Measurements from ENCODE around the gene ABCC4. TPM values are rescaled to one million over a fixed set of nuclear protein-coding genes. Genes with fewer than 3 reads are reported as not detected.
A peak's percentile ranks its signal among the peaks of the same experiment; 100 is the strongest.

ABCC4 gene
- total RNA-seq, 2 donors from 2014 or later: 2.8 to 12.2 TPM

- no peak overlapping the region for H3K27ac ChIP-seq
- DNase-seq (ENCODE audit: low spot score) (no peak), ATAC-seq (ENCODE audit: insufficient number of reproducible peaks, low FRiP score, low read depth) (no peak)
- H3K4me3 ChIP-seq: no peak overlapping the region
- TF ChIP-seq, protein P1, sequence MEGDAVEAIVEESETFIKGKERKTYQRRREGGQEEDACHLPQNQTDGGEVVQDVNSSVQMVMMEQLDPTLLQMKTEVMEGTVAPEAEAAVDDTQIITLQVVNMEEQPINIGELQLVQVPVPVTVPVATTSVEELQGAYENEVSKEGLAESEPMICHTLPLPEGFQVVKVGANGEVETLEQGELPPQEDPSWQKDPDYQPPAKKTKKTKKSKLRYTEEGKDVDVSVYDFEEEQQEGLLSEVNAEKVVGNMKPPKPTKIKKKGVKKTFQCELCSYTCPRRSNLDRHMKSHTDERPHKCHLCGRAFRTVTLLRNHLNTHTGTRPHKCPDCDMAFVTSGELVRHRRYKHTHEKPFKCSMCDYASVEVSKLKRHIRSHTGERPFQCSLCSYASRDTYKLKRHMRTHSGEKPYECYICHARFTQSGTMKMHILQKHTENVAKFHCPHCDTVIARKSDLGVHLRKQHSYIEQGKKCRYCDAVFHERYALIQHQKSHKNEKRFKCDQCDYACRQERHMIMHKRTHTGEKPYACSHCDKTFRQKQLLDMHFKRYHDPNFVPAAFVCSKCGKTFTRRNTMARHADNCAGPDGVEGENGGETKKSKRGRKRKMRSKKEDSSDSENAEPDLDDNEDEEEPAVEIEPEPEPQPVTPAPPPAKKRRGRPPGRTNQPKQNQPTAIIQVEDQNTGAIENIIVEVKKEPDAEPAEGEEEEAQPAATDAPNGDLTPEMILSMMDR (IDR thresholded peaks at IDR 0.05): no peak
- H3K9me3 ChIP-seq: no peaks in the 10 kb centered on the region
- H3K36me3 ChIP-seq: no peaks in the 10 kb centered on the region
- H3K27me3 ChIP-seq (replicated peaks; ENCODE audit: insufficient read depth): no peaks in the 10 kb centered on the region
- no peaks in the 10 kb centered on the region for H3K4me1 ChIP-seq (ENCODE audit: control insufficient read depth in 1 of 2, low read depth in 2 of 2)
Measured at GRCh38 chr13:95315752-95316151, 14.5 kb upstream of the ABCC4 start.

DNA sequence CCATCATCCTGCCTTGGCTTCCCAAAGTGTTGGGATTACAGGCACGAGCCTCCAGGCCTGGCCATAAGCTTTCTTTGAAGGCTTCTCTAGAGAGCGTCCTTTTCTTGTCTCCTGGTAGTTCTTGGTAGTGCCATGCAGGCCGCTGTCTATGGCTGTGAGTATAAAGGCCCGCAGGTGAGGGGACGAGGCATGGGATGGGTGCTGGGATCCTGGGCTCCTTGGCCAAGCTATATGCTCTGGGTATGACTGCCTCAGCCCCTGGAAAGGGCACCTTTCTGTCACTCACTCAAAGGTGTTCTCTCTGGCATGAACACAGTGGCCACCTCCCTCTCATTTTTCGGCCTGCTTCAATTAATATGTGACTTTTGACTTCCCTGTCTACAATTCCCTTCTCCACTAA, 6.3 kb upstream of the ABCC4 start:
- Histone ChIP-seq H3K36me3 (no peaks in the 10 kb centered on the region), H3K4me1 (ENCODE audit: control insufficient read depth in 1 of 2, low read depth in 2 of 2) (no peaks in the 10 kb centered on the region), H3K4me3 (no peak overlapping the region), H3K9me3 (no peaks in the 10 kb centered on the region), H3K27me3 (replicated peaks; ENCODE audit: insufficient read depth) (no peaks in the 10 kb centered on the region), H3K27ac (no peak overlapping the region)
- TF ChIP-seq, protein P1 (IDR thresholded peaks at IDR 0.05): no peak
- DNase-seq (ENCODE audit: low spot score) (no peak), ATAC-seq (ENCODE audit: insufficient number of reproducible peaks, low FRiP score, low read depth) (no peak)

GRCh38 chr13:95304453-95304852, 3.2 kb upstream of the ABCC4 start:
- Histone ChIP-seq H3K9me3 (no peaks in the 10 kb centered on the region), H3K4me1 (ENCODE audit: control insufficient read depth in 1 of 2, low read depth in 2 of 2) (peaks cover 0 to 11% of the 10 kb centered on the region in 2 donors), H3K27me3 (replicated peaks; ENCODE audit: insufficient read depth) (no peaks in the 10 kb centered on the region), H3K27ac (no peak overlapping the region), H3K36me3 (no peaks in the 10 kb centered on the region), H3K4me3 (no peak overlapping the region)
- TF ChIP-seq, protein P1 (IDR thresholded peaks at IDR 0.05): no peak
- no peak for ATAC-seq (ENCODE audit: insufficient number of reproducible peaks, low FRiP score, low read depth)
- DNase-seq (ENCODE audit: low spot score): no peak

DNA sequence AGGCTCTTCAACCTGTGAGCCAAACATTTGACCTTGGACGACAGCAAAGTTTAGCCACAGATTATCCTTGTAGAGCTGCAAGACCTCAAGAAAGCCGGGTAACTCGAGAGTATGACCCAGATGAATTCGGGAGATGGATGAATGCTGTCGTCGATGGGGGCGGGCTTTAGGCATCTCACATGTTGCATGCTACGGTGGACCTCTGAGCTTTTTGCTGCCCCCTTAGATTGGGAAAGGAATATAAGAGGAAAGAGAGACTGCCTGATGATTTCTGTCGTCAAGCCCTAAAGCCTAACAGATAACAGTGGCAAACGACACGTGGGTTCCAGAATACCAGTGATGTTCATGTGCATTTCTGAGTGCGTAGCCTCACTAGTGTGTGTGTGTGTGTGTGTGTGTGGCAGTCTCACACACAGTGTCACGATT, 730 bp upstream of the ABCC4 start:
- Histone ChIP-seq H3K4me1 (ENCODE audit: control insufficient read depth in 1 of 2, low read depth in 2 of 2) (peaks cover 0 to 18% of the 10 kb centered on the region in 2 donors), H3K4me3 (peak overlapping the region; percentile 95), H3K27ac (peak overlapping the region in 1 of 2 donors; percentile 5), H3K36me3 (no peaks in the 10 kb centered on the region), H3K27me3 (replicated peaks; ENCODE audit: insufficient read depth) (no peaks in the 10 kb centered on the region), H3K9me3 (no peaks in the 10 kb centered on the region)
- no peak for ATAC-seq (ENCODE audit: insufficient number of reproducible peaks, low FRiP score, low read depth)
- no peak for DNase-seq (ENCODE audit: low spot score)
- TF ChIP-seq, protein P1 (IDR thresholded peaks at IDR 0.05): no peak

DNA sequence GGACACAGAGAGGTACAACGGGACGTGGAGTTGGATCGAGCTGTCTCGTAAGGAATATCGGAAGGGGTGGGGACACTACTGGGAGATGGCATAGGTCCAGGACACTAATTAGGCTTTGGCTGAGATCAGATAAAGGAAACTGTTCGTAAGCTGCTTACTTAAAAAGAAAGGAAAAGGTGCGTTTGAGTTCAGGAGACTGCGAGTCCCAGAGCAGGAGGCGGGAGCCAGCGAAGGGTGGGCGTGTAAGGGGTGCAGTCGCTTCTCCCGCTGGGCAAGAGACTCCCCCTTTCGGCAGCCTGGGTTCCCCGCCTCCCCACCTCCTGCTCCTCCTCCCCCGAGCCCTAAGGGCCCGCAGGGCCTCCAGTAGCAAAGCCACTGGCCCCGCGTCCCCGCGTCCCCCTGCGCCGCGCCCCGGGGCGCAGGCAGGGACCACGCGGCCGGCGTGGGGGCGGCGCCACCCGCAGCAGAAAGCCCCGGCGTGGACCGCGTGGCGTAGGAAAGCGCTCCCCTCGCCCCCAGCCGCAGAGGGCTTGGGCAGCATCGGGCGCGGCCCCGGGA, 547 bp downstream of the ABCC4 start:
- H3K9me3 ChIP-seq: no peaks in the 10 kb centered on the region
- DNase-seq (ENCODE audit: low spot score) (no peak), ATAC-seq (ENCODE audit: insufficient number of reproducible peaks, low FRiP score, low read depth) (no peak)
- H3K27ac ChIP-seq: peak overlapping the region in 1 of 2 donors; percentile 55
- peak overlapping the region; percentile 95 for H3K4me3 ChIP-seq
- no peaks in the 10 kb centered on the region for H3K27me3 ChIP-seq (replicated peaks; ENCODE audit: insufficient read depth)
- H3K4me1 ChIP-seq (ENCODE audit: control insufficient read depth in 1 of 2, low read depth in 2 of 2): peaks cover 0 to 18% of the 10 kb centered on the region in 2 donors
- TF ChIP-seq, protein P1 (IDR thresholded peaks at IDR 0.05): no peak
- H3K36me3 ChIP-seq: no peaks in the 10 kb centered on the region

Data from thoracic aorta (tissue), 2 donors.